HG03060 (cell line): Measurements from ENCODE around the gene CCDC24.

Experiments used
- ATAC-seq: cut with Tn5 transposase; IDR thresholded peaks from one replicate; pipeline ENCODE4 v1.9.1; 2021; ENCODE audit warnings: low read depth, moderate number of reproducible peaks; ENCODE audit not compliant: unreplicated experiment

Gene CCDC24

GRCh38 chr1:43979528-43980254, 11.7 kb upstream of the CCDC24 start:
- no peak for ATAC-seq

- ATAC-seq, result no peak
Observed at GRCh38 chr1:43980255-43981134, 10.9 kb upstream of the CCDC24 start.

- ATAC-seq, result no peak
Observed at GRCh38 chr1:43981135-43981491, 10.3 kb upstream of the CCDC24 start.

GRCh38 chr1:43981636-43982035, 9.8 kb upstream of the CCDC24 start:
- ATAC-seq, result no peak

- no peak for ATAC-seq
Observed at GRCh38 chr1:43982241-43982640, 9.2 kb upstream of the CCDC24 start.

- ATAC-seq, result no peak
Observed at GRCh38 chr1:43982808-43983207, 8.6 kb upstream of the CCDC24 start.

- ATAC-seq, result no peak
Observed at GRCh38 chr1:43983253-43983899, 8.0 kb upstream of the CCDC24 start.

GRCh38 chr1:43984855-43985254, 6.5 kb upstream of the CCDC24 start:
- ATAC-seq, result no peak

GRCh38 chr1:43985984-43986595, 5.3 kb upstream of the CCDC24 start:
- ATAC-seq, result no peak

- ATAC-seq, result no peak
Observed at GRCh38 chr1:43986712-43987111, 4.7 kb upstream of the CCDC24 start.

GRCh38 chr1:43987159-43987902, 4.1 kb upstream of the CCDC24 start:
- no peak for ATAC-seq

- ATAC-seq, result no peak
Observed at GRCh38 chr1:43990271-43991199, 864 bp upstream of the CCDC24 start.

- no peak for ATAC-seq
Observed at GRCh38 chr1:43991200-43991475, 261 bp upstream of the CCDC24 start.

- ATAC-seq, result no peak
Observed at GRCh38 chr1:43992232-43992995, 1.0 kb downstream of the CCDC24 start.

- ATAC-seq, result no peak
Observed at GRCh38 chr1:43993206-43993914, 2.0 kb downstream of the CCDC24 start.

- ATAC-seq, result no peak
Observed at GRCh38 chr1:43994071-43994470, 2.7 kb downstream of the CCDC24 start.

GRCh38 chr1:43994794-43995790, 3.7 kb downstream of the CCDC24 start:
- ATAC-seq, result no peak
